Liver (tissue), 9 donors: ENCODE results near the gene OR10G3. TPM values are rescaled to one million over a fixed set of nuclear protein-coding genes. Genes with fewer than 3 reads are reported as not detected.

ENCODE experiments used
- DNase-seq: peaks from one replicate; pipeline ENCODE4 v3.0.0-alpha.2; 2017; ENCODE audit warnings: low spot score
- H3K27ac ChIP-seq, 2 donors: one replicate each; pipeline ENCODE4 v1.7.0; 2013; ENCODE audit warnings: inconsistent platforms in 2 of 2, low read length in 2 of 2, control low read depth in 1 of 2, low read depth in 1 of 2, mild to moderate bottlenecking in 1 of 2
- H3K27me3 ChIP-seq, 4 donors: one replicate each; pipeline versions ENCODE4 v1.6.1 to v1.7.0; 2013; ENCODE audit warnings: low read length in 3 of 4, inconsistent platforms in 1 of 4, mild to moderate bottlenecking in 1 of 4, moderate library complexity in 1 of 4; ENCODE audit not compliant: control insufficient read depth in 4 of 4, insufficient read depth in 4 of 4
- H3K36me3 ChIP-seq, 4 donors: one replicate each; pipeline versions ENCODE4 v1.6.1 to v1.7.0; 2013; ENCODE audit warnings: low read length in 3 of 4, mild to moderate bottlenecking in 3 of 4, low read depth in 1 of 4, moderate library complexity in 1 of 4; ENCODE audit not compliant: control insufficient read depth in 4 of 4, insufficient read depth in 3 of 4
- H3K4me1 ChIP-seq, 4 donors: one replicate each; pipeline versions ENCODE4 v1.6.1 to v1.7.0; 2013; ENCODE audit warnings: low read length in 3 of 4, mild to moderate bottlenecking in 3 of 4, moderate library complexity in 1 of 4; ENCODE audit not compliant: control insufficient read depth in 4 of 4, insufficient read depth in 4 of 4
- H3K4me3 ChIP-seq, 3 donors: one replicate each; pipeline versions ENCODE4 v1.6.1 to v1.7.0; 2013; ENCODE audit warnings: low read length in 3 of 3, control low read depth in 1 of 3, low read depth in 1 of 3, mild to moderate bottlenecking in 1 of 3
- H3K9ac ChIP-seq, 2 donors: one replicate each; pipeline ENCODE4 v1.7.0; 2013; ENCODE audit warnings: low read length in 2 of 2, mild to moderate bottlenecking in 2 of 2, moderate library complexity in 2 of 2, control low read depth in 1 of 2, low read depth in 1 of 2
- H3K9me3 ChIP-seq, 4 donors: one replicate each; pipeline versions ENCODE4 v1.6.1 to v1.7.0; 2013; ENCODE audit warnings: low read length in 3 of 4; ENCODE audit not compliant: control insufficient read depth in 4 of 4
- CTCF ChIP-seq: fragments of 150-350 bp; IDR thresholded peaks from 2 replicates; pipeline ENCODE4 v1.5.1; 2017; ENCODE audit warnings: improper control_type of control experiment, low read depth, low read length; ENCODE audit not compliant: missing input control
- EGR1 ChIP-seq, 2 donors: IDR thresholded peaks; 2 replicates each; pipeline ENCODE4 v1.6.1; 2016 to 2018; ENCODE audit warnings: antibody characterized with exemption in 2 of 2, low read depth in 2 of 2
- FOXA2 ChIP-seq: IDR thresholded peaks from 2 replicates; pipeline ENCODE4 v1.6.1; 2016; ENCODE audit warnings: antibody characterized with exemption
- GABPA ChIP-seq, 2 donors: IDR thresholded peaks in 1 of 2; conservative IDR thresholded peaks in 1 of 2; 2 replicates each; pipeline ENCODE4 v1.6.1; 2016; ENCODE audit warnings: antibody characterized with exemption in 2 of 2, mild to moderate bottlenecking in 1 of 2, moderate library complexity in 1 of 2
- HNF4A ChIP-seq, 2 donors: conservative IDR thresholded peaks; 2 replicates each; pipeline ENCODE4 v1.6.1; 2016; ENCODE audit warnings: antibody characterized with exemption in 2 of 2, mild to moderate bottlenecking in 2 of 2
- HNF4G ChIP-seq: IDR thresholded peaks from 2 replicates; pipeline ENCODE4 v1.6.1; 2016; ENCODE audit warnings: antibody characterized with exemption
- JUND ChIP-seq, 2 donors: IDR thresholded peaks; 2 replicates each; pipeline ENCODE4 v1.6.1; 2016; ENCODE audit warnings: antibody characterized with exemption in 2 of 2
- NR2F2 ChIP-seq: IDR thresholded peaks from 2 replicates; pipeline ENCODE4 v1.6.1; 2016; ENCODE audit warnings: antibody characterized with exemption
- RAD21 ChIP-seq, 2 donors: IDR thresholded peaks; 2 replicates each; pipeline ENCODE4 v1.6.1; 2016; ENCODE audit warnings: antibody characterized with exemption in 2 of 2, mild to moderate bottlenecking in 2 of 2
- RXRA ChIP-seq, 2 donors: IDR thresholded peaks; 2 replicates each; pipeline ENCODE4 v1.6.1; 2017 to 2018; ENCODE audit warnings: antibody characterized with exemption in 2 of 2, mild to moderate bottlenecking in 1 of 2
- SP1 ChIP-seq: IDR thresholded peaks from 2 replicates; pipeline ENCODE4 v1.6.1; 2018; ENCODE audit warnings: antibody characterized with exemption, mild to moderate bottlenecking
- TAF1 ChIP-seq: conservative IDR thresholded peaks from 2 replicates; pipeline ENCODE4 v1.6.1; 2016; ENCODE audit warnings: antibody characterized with exemption, mild to moderate bottlenecking
- YY1 ChIP-seq: IDR thresholded peaks from 2 replicates; pipeline ENCODE4 v1.6.1; 2016; ENCODE audit warnings: antibody characterized with exemption, mild to moderate bottlenecking
- ZBTB33 ChIP-seq: IDR thresholded peaks from 2 replicates; pipeline ENCODE4 v1.6.1; 2016; ENCODE audit warnings: antibody characterized with exemption
- WGBS: extraction: QIAGEN DNeasy Blood & Tissue Kit; methylation state at CpG from one replicate; pipeline ENCODE4 v1.1.7; 2013; 5-methylcytosine and 5-hydroxymethylcytosine counted together
- polyA plus RNA-seq, 2 donors: library from polyadenylated mRNA; stranded (reverse) in 1 of 2; unstranded in 1 of 2; fragments of 200-250 nt in 1 of 2; fragments of >200 nt in 1 of 2; fragmentation: Nextera tagmentation in 1 of 2; extraction: Ambion mirVana in 1 of 2; gene quantifications; one replicate each; pipeline versions ENCODE4 v1.2.1 to v1.2.3, GENCODE V29; 2013 to 2015
- total RNA-seq, 2 donors: library from RNA; depleted of rRNA; stranded (reverse); fragments of >200 nt; gene quantifications; one replicate each; pipeline ENCODE4 v1.2.3, GENCODE V29; 2014
- TF ChIP-seq, protein P1 (sequence below): IDR thresholded peaks from 2 replicates; pipeline ENCODE4 v1.6.1; 2016; ENCODE audit warnings: antibody characterized with exemption
- TF ChIP-seq, protein P2 (sequence below): IDR thresholded peaks from 2 replicates; pipeline ENCODE4 v1.6.1; 2016; ENCODE audit warnings: antibody characterized with exemption, mild to moderate bottlenecking
- donor health status: healthy.
- donor health status: healthy.
- donor health status: healthy.
- donor health status: healthy.
- donor health status: healthy.

Gene OR10G3
- total and polyA plus RNA-seq, 4 donors: not detected

GRCh38 chr14:21523203-21523602 lies 56.7 kb downstream of the OR10G3 start (continued):
- no peak for TF ChIP-seq FOXA2
- no peak for TF ChIP-seq RAD21 (IDR thresholded peaks at IDR 0.05)
- no peak for TF ChIP-seq HNF4G

DNA sequence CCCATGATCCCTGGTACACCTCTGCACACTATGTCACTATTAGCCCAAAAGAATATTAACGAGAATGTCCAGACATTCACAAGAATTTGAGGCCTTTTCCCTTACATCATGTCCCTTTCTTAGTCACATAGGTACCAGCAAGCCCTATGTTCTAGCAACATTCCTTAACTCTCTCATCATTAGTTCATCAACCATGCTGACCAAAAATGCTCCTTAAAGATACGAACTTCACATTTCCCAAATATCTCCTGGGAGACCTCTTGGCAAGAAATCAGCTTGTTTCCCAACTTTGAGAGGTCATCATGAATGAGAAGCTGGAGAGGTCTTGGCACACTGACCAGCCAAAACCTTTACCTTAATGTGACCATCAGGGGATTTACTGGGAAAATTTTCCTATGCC lies 58.4 kb downstream of the OR10G3 start:
- peaks cover 0 to 2% (median under 1%) of the 10 kb centered on the region in 4 donors for H3K4me1 ChIP-seq
- H3K36me3 ChIP-seq: no peaks in the 10 kb centered on the region
- H3K9me3 ChIP-seq: no peaks in the 10 kb centered on the region
- H3K9ac ChIP-seq: no peak overlapping the region
- no peak overlapping the region for H3K4me3 ChIP-seq
- no peak for DNase-seq
- 84% methylated on average over 2 of the region's 2 CpGs for WGBS
- no peaks in the 10 kb centered on the region for H3K27me3 ChIP-seq
- TF ChIP-seq TAF1: no peak
- TF ChIP-seq HNF4A (conservative IDR thresholded peaks at IDR 0.05): no peak
- TF ChIP-seq, protein P1, sequence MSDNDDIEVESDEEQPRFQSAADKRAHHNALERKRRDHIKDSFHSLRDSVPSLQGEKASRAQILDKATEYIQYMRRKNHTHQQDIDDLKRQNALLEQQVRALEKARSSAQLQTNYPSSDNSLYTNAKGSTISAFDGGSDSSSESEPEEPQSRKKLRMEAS: no peak
- TF ChIP-seq CTCF: no peak
- TF ChIP-seq ZBTB33: no peak
- TF ChIP-seq RXRA (IDR thresholded peaks at IDR 0.05): no peak
- no peak for TF ChIP-seq RAD21 (IDR thresholded peaks at IDR 0.05)
- TF ChIP-seq, protein P2, sequence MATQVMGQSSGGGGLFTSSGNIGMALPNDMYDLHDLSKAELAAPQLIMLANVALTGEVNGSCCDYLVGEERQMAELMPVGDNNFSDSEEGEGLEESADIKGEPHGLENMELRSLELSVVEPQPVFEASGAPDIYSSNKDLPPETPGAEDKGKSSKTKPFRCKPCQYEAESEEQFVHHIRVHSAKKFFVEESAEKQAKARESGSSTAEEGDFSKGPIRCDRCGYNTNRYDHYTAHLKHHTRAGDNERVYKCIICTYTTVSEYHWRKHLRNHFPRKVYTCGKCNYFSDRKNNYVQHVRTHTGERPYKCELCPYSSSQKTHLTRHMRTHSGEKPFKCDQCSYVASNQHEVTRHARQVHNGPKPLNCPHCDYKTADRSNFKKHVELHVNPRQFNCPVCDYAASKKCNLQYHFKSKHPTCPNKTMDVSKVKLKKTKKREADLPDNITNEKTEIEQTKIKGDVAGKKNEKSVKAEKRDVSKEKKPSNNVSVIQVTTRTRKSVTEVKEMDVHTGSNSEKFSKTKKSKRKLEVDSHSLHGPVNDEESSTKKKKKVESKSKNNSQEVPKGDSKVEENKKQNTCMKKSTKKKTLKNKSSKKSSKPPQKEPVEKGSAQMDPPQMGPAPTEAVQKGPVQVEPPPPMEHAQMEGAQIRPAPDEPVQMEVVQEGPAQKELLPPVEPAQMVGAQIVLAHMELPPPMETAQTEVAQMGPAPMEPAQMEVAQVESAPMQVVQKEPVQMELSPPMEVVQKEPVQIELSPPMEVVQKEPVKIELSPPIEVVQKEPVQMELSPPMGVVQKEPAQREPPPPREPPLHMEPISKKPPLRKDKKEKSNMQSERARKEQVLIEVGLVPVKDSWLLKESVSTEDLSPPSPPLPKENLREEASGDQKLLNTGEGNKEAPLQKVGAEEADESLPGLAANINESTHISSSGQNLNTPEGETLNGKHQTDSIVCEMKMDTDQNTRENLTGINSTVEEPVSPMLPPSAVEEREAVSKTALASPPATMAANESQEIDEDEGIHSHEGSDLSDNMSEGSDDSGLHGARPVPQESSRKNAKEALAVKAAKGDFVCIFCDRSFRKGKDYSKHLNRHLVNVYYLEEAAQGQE: no peak
- no peak for TF ChIP-seq FOXA2
- no peak for TF ChIP-seq JUND (IDR thresholded peaks at IDR 0.05)
- TF ChIP-seq NR2F2: no peak
- TF ChIP-seq SP1: no peak
- TF ChIP-seq EGR1 (IDR thresholded peaks at IDR 0.05; ENCODE audit: low read depth in 2 of 2): no peak
- TF ChIP-seq YY1: no peak
- no peak for TF ChIP-seq HNF4G
- TF ChIP-seq GABPA (IDR thresholded peaks at IDR 0.05 in 1 of 2, conservative IDR thresholded peaks at IDR 0.05 in 1 of 2): no peak
- H3K27ac ChIP-seq: no peak overlapping the region
